GM12872 (cell line): ENCODE data around the gene KLHL12.

Experiments
- CTCF ChIP-seq: IDR thresholded peaks from 3 replicates; pipeline ENCODE4 v1.5.1; 2011; ENCODE audit warnings: low read depth, mild to moderate bottlenecking, low read length, moderate library complexity; ENCODE audit not compliant: insufficient read depth

KLHL12 gene

GRCh38 chr1:202945483-202945882 is 18.4 kb upstream of the KLHL12 start:
- TF ChIP-seq CTCF: no peak

- TF ChIP-seq CTCF: no peak
Measured at GRCh38 chr1:202944438-202944921, 17.4 kb upstream of the KLHL12 start.

GRCh38 chr1:202942426-202942825 is 15.4 kb upstream of the KLHL12 start:
- no peak for TF ChIP-seq CTCF

GRCh38 chr1:202941372-202941771 is 14.3 kb upstream of the KLHL12 start:
- no peak for TF ChIP-seq CTCF

GRCh38 chr1:202940561-202940960 is 13.5 kb upstream of the KLHL12 start:
- TF ChIP-seq CTCF: no peak

- no peak for TF ChIP-seq CTCF
Measured at GRCh38 chr1:202938287-202938925, 11.4 kb upstream of the KLHL12 start.

- no peak for TF ChIP-seq CTCF
Measured at GRCh38 chr1:202935844-202936243, 8.8 kb upstream of the KLHL12 start.

GRCh38 chr1:202934755-202935154 is 7.7 kb upstream of the KLHL12 start:
- no peak for TF ChIP-seq CTCF
